HFFc6 (cell line): ENCODE results near the gene NGFR. TPM values are rescaled to one million over a fixed set of nuclear protein-coding genes. Genes with fewer than 3 reads are reported as not detected.
"Not testable (repeated sequence)": the region's sequence is repeated elsewhere in the genome, so short reads cannot be mapped to it uniquely, and the experiment has no call there.

Experiments
- DNase-seq: peaks from one replicate; pipeline ENCODE4 v3.0.0-alpha.2; 2018
- H3K27ac Mint-ChIP-seq: 2 replicates; pipeline ENCODE4 v1.8.0; 2020; ENCODE audit warnings: mild to moderate bottlenecking, mixed read lengths
- H3K27me3 Mint-ChIP-seq: 2 replicates; pipeline ENCODE4 v1.8.0; 2021; ENCODE audit warnings: mild to moderate bottlenecking, moderate library complexity, mixed read lengths; ENCODE audit not compliant: insufficient read depth
- H3K36me3 Mint-ChIP-seq: 2 replicates; pipeline ENCODE4 v1.8.0; 2021; ENCODE audit warnings: low read depth, mixed read lengths
- H3K4me1 Mint-ChIP-seq: 2 replicates; pipeline ENCODE4 v1.8.0; 2020; ENCODE audit warnings: low read depth, mixed read lengths
- H3K4me3 Mint-ChIP-seq: 2 replicates; pipeline ENCODE4 v1.8.0; 2020; ENCODE audit warnings: mild to moderate bottlenecking, moderate library complexity, mixed read lengths
- H3K9me3 Mint-ChIP-seq: 2 replicates; pipeline ENCODE4 v1.8.0; 2020; ENCODE audit warnings: mild to moderate bottlenecking, mixed read lengths
- CTCF ChIP-seq: fragments of 200-600 bp; sonication (generic); IDR thresholded peaks from 2 replicates; pipeline ENCODE4 v1.5.0; 2021; ENCODE audit warnings: antibody characterized with exemption, mild to moderate bottlenecking
- total RNA-seq, 6 experiments: library from RNA; stranded (reverse); fragmentation: NEBNext Ultra II Directional; extraction: Animal tissue kit (Norgen Biotek cat#: 25700); gene quantifications; 2 replicates in 1 of 6; 3 replicates in 5 of 6; pipeline ENCODE4 v1.2.3, GENCODE V29; 2021

The NGFR gene
- total RNA-seq, 6 experiments from 2014 or later = 0.07 to 0.14 (median 0.11) TPM; not detected in 1

GRCh38 chr17:49547566-49547965, 52.5 kb downstream of the NGFR start:
- DNase-seq = no peak
- H3K27ac Mint-ChIP-seq = no peak overlapping the region
- peaks cover 25% of the 10 kb centered on the region for H3K27me3 Mint-ChIP-seq
- H3K4me3 Mint-ChIP-seq = no peak overlapping the region
- no peaks in the 10 kb centered on the region for H3K9me3 Mint-ChIP-seq
- H3K36me3 Mint-ChIP-seq = no peaks in the 10 kb centered on the region
- TF ChIP-seq CTCF = no peak
- no peaks in the 10 kb centered on the region for H3K4me1 Mint-ChIP-seq

- Mint-ChIP-seq H3K27ac (no peak overlapping the region), H3K27me3 (peaks cover 25% of the 10 kb centered on the region), H3K4me1 (no peaks in the 10 kb centered on the region), H3K9me3 (no peaks in the 10 kb centered on the region), H3K36me3 (no peaks in the 10 kb centered on the region), H3K4me3 (no peak overlapping the region)
- no peak for TF ChIP-seq CTCF
- DNase-seq = no peak
These were observed 53.0 kb downstream of the NGFR start for GRCh38 chr17:49548051-49548505.

- Mint-ChIP-seq H3K4me3 (no peak overlapping the region), H3K36me3 (no peaks in the 10 kb centered on the region), H3K27ac (no peak overlapping the region), H3K4me1 (no peaks in the 10 kb centered on the region), H3K27me3 (peaks cover 21% of the 10 kb centered on the region), H3K9me3 (no peaks in the 10 kb centered on the region)
- DNase-seq = peak; percentile 28
- peak; percentile 84 for TF ChIP-seq CTCF
These were observed 53.6 kb downstream of the NGFR start for GRCh38 chr17:49548506-49549310.

GRCh38 chr17:49549311-49549605, 54.2 kb downstream of the NGFR start:
- DNase-seq = no peak
- Mint-ChIP-seq H3K4me1 (no peaks in the 10 kb centered on the region), H3K36me3 (no peaks in the 10 kb centered on the region), H3K27me3 (peaks cover 17% of the 10 kb centered on the region), H3K4me3 (no peak overlapping the region), H3K9me3 (no peaks in the 10 kb centered on the region), H3K27ac (no peak overlapping the region)
- no peak for TF ChIP-seq CTCF

GRCh38 chr17:49549691-49550678, 54.9 kb downstream of the NGFR start:
- Mint-ChIP-seq H3K27me3 (peaks cover 15% of the 10 kb centered on the region), H3K9me3 (no peaks in the 10 kb centered on the region), H3K27ac (no peak overlapping the region), H3K4me3 (no peak overlapping the region), H3K4me1 (no peaks in the 10 kb centered on the region), H3K36me3 (no peaks in the 10 kb centered on the region)
- DNase-seq = no peak
- no peak for TF ChIP-seq CTCF

GRCh38 chr17:49550764-49551163, 55.7 kb downstream of the NGFR start:
- not testable (repeated sequence) for H3K9me3 Mint-ChIP-seq, DNase-seq, H3K27ac Mint-ChIP-seq, H3K36me3 Mint-ChIP-seq, H3K4me3 Mint-ChIP-seq, H3K4me1 Mint-ChIP-seq
- peaks cover 14% of the 10 kb centered on the region for H3K27me3 Mint-ChIP-seq
